Measurements from ENCODE around the gene DHX58.

DNA sequence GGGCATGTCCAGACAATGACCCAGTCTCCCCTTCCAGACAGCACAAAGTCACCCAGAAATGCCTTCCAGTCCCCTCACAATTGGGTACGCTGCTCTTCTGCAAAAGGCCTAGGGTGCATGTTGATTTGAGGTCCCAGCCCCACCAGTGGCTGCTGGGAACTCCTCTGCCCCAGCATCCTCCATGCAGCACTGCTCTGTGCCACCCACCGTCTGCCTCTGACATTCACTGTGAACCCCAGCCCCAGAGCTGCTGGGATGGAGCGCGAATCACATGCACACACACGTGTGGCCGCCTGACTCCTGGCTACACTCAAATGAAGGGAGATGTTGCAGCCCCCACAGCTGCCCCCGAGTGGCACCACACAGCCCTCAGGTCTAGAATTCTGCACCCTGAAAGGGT, 60.9 kb downstream of the DHX58 start:
- TF ChIP-seq, protein P1, sequence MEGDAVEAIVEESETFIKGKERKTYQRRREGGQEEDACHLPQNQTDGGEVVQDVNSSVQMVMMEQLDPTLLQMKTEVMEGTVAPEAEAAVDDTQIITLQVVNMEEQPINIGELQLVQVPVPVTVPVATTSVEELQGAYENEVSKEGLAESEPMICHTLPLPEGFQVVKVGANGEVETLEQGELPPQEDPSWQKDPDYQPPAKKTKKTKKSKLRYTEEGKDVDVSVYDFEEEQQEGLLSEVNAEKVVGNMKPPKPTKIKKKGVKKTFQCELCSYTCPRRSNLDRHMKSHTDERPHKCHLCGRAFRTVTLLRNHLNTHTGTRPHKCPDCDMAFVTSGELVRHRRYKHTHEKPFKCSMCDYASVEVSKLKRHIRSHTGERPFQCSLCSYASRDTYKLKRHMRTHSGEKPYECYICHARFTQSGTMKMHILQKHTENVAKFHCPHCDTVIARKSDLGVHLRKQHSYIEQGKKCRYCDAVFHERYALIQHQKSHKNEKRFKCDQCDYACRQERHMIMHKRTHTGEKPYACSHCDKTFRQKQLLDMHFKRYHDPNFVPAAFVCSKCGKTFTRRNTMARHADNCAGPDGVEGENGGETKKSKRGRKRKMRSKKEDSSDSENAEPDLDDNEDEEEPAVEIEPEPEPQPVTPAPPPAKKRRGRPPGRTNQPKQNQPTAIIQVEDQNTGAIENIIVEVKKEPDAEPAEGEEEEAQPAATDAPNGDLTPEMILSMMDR (IDR thresholded peaks at IDR 0.05): no peak
- TF ChIP-seq ZFX (IDR thresholded peaks at IDR 0.05; ENCODE audit: borderline replicate concordance): no peak

Measured in 22Rv1 (cell line).